Stimulated activated memory B cell treated with anti-CD40 and anti-IgM and Interleukin-4, amounts not matched to agents 10 μg/mL and 1 μg/mL and 100 μg/mL, for 72 hours (primary cell): ENCODE data around the gene RAPGEFL1.
"Not testable (repeated sequence)": the region's sequence is repeated elsewhere in the genome, so short reads cannot be mapped to it uniquely, and the experiment has no call there.

Experiments used
- ATAC-seq: fragments of 150-1000 bp; cut with Tn5 transposase; 2 replicates; pipeline ENCODE4 v1.10.0; 2021
- H3K27ac Mint-ChIP-seq: one replicate; pipeline ENCODE4 v1.8.0; 2022; ENCODE audit warnings: mild to moderate bottlenecking, mixed read lengths
- H3K27me3 Mint-ChIP-seq: one replicate; pipeline ENCODE4 v1.8.0; 2022; ENCODE audit warnings: mixed read lengths
- H3K36me3 Mint-ChIP-seq: one replicate; pipeline ENCODE4 v1.8.0; 2022; ENCODE audit warnings: mixed read lengths
- H3K4me1 Mint-ChIP-seq: one replicate; pipeline ENCODE4 v1.8.0; 2022; ENCODE audit warnings: mixed read lengths
- H3K4me3 Mint-ChIP-seq: one replicate; pipeline ENCODE4 v1.8.0; 2022; ENCODE audit warnings: mild to moderate bottlenecking, moderate library complexity, mixed read lengths
- H3K9me3 Mint-ChIP-seq: one replicate; pipeline ENCODE4 v1.8.0; 2022; ENCODE audit warnings: mixed read lengths

Gene RAPGEFL1

GRCh38 chr17:40177275-40177874, at the start of gene RAPGEFL1:
TSS of gene RAPGEFL1 (plus strand) at chr17:40177470. CDS start at chr17:40177862, 392 bp downstream.
- Mint-ChIP-seq H3K9me3 (no peaks in the 10 kb centered on the region), H3K4me1 (peaks cover 28% of the 10 kb centered on the region), H3K4me3 (peak within 1 kb of the TSS; percentile 53), H3K27ac (peak within 1 kb of the TSS; percentile 25), H3K27me3 (no peaks in the 10 kb centered on the region), H3K36me3 (peaks cover 34% of the 10 kb centered on the region)
- ATAC-seq, result peak; percentile 91

GRCh38 chr17:40129498-40129897, 47.8 kb upstream of the RAPGEFL1 start:
- peaks cover 62% of the 10 kb centered on the region for H3K36me3 Mint-ChIP-seq
- no peaks in the 10 kb centered on the region for H3K9me3 Mint-ChIP-seq
- peaks cover 15% of the 10 kb centered on the region for H3K4me1 Mint-ChIP-seq
- no peak for ATAC-seq
- no peaks in the 10 kb centered on the region for H3K27me3 Mint-ChIP-seq
- no peak overlapping the region for H3K4me3 Mint-ChIP-seq
- H3K27ac Mint-ChIP-seq, result no peak overlapping the region

GRCh38 chr17:40130352-40131042, 46.8 kb upstream of the RAPGEFL1 start:
- Mint-ChIP-seq H3K27ac (no peak overlapping the region), H3K36me3 (peaks cover 71% of the 10 kb centered on the region)

GRCh38 chr17:40134184-40134583, 43.1 kb upstream of the RAPGEFL1 start:
- Mint-ChIP-seq H3K27me3 (no peaks in the 10 kb centered on the region), H3K9me3 (no peaks in the 10 kb centered on the region), H3K4me1 (peaks cover 17% of the 10 kb centered on the region), H3K36me3 (peaks cover 65% of the 10 kb centered on the region), H3K4me3 (no peak overlapping the region), H3K27ac (peak overlapping the region; percentile 53)
- ATAC-seq, result no peak

More at GRCh38 chr17:40130352-40131042, 46.8 kb upstream of the RAPGEFL1 start:
- H3K27me3 Mint-ChIP-seq, result no peaks in the 10 kb centered on the region
- H3K4me1 Mint-ChIP-seq, result peaks cover 12% of the 10 kb centered on the region
- no peak overlapping the region for H3K4me3 Mint-ChIP-seq
- no peak for ATAC-seq
- H3K9me3 Mint-ChIP-seq, result no peaks in the 10 kb centered on the region

GRCh38 chr17:40135817-40136216, 41.5 kb upstream of the RAPGEFL1 start:
- Mint-ChIP-seq H3K4me1 (peaks cover 25% of the 10 kb centered on the region), H3K9me3 (no peaks in the 10 kb centered on the region), H3K4me3 (no peak overlapping the region), H3K27me3 (no peaks in the 10 kb centered on the region), H3K36me3 (peaks cover 59% of the 10 kb centered on the region), H3K27ac (peak overlapping the region; percentile 53)
- ATAC-seq, result no peak

GRCh38 chr17:40139566-40140058, 37.7 kb upstream of the RAPGEFL1 start:
- no peaks in the 10 kb centered on the region for H3K9me3 Mint-ChIP-seq
- ATAC-seq, result peak; percentile 40
- H3K4me3 Mint-ChIP-seq, result peak overlapping the region; percentile 91
- peaks cover 40% of the 10 kb centered on the region for H3K4me1 Mint-ChIP-seq
- H3K27me3 Mint-ChIP-seq, result no peaks in the 10 kb centered on the region
- peaks cover 32% of the 10 kb centered on the region for H3K36me3 Mint-ChIP-seq
- H3K27ac Mint-ChIP-seq, result peak overlapping the region; percentile 93

GRCh38 chr17:40143166-40143565, 34.1 kb upstream of the RAPGEFL1 start:
- not testable (repeated sequence) for ATAC-seq, H3K4me3 Mint-ChIP-seq, H3K9me3 Mint-ChIP-seq, H3K27ac Mint-ChIP-seq, H3K27me3 Mint-ChIP-seq
- peaks cover 45% of the 10 kb centered on the region for H3K4me1 Mint-ChIP-seq
- H3K36me3 Mint-ChIP-seq, result peaks cover 37% of the 10 kb centered on the region

GRCh38 chr17:40145476-40145875, 31.8 kb upstream of the RAPGEFL1 start:
- no peaks in the 10 kb centered on the region for H3K27me3 Mint-ChIP-seq
- H3K36me3 Mint-ChIP-seq, result peaks cover 60% of the 10 kb centered on the region
- peaks cover 54% of the 10 kb centered on the region for H3K4me1 Mint-ChIP-seq
- H3K27ac Mint-ChIP-seq, result peak overlapping the region; percentile 63
- no peaks in the 10 kb centered on the region for H3K9me3 Mint-ChIP-seq
- no peak for ATAC-seq
- no peak overlapping the region for H3K4me3 Mint-ChIP-seq

- Mint-ChIP-seq H3K27me3 (no peaks in the 10 kb centered on the region), H3K36me3 (peaks cover 68% of the 10 kb centered on the region), H3K4me3 (no peak overlapping the region), H3K4me1 (peaks cover 48% of the 10 kb centered on the region), H3K9me3 (no peaks in the 10 kb centered on the region), H3K27ac (peak overlapping the region; percentile 35)
- ATAC-seq, result no peak
Measured at GRCh38 chr17:40148527-40148926, 28.7 kb upstream of the RAPGEFL1 start.

GRCh38 chr17:40150276-40150675, 27.0 kb upstream of the RAPGEFL1 start:
- H3K27me3 Mint-ChIP-seq, result no peaks in the 10 kb centered on the region
- H3K4me3 Mint-ChIP-seq, result no peak overlapping the region
- H3K27ac Mint-ChIP-seq, result peak overlapping the region; percentile 35
- ATAC-seq, result no peak
- peaks cover 80% of the 10 kb centered on the region for H3K36me3 Mint-ChIP-seq
- no peaks in the 10 kb centered on the region for H3K9me3 Mint-ChIP-seq
- H3K4me1 Mint-ChIP-seq, result peaks cover 58% of the 10 kb centered on the region

GRCh38 chr17:40151414-40151963, 25.8 kb upstream of the RAPGEFL1 start:
- ATAC-seq, result no peak
- H3K9me3 Mint-ChIP-seq, result no peaks in the 10 kb centered on the region
- no peaks in the 10 kb centered on the region for H3K27me3 Mint-ChIP-seq
- peaks cover 61% of the 10 kb centered on the region for H3K4me1 Mint-ChIP-seq
- H3K36me3 Mint-ChIP-seq, result peaks cover 74% of the 10 kb centered on the region
- peak overlapping the region; percentile 55 for H3K27ac Mint-ChIP-seq
- no peak overlapping the region for H3K4me3 Mint-ChIP-seq

- Mint-ChIP-seq H3K4me1 (peaks cover 60% of the 10 kb centered on the region), H3K9me3 (no peaks in the 10 kb centered on the region), H3K4me3 (peak overlapping the region; percentile 47), H3K27me3 (no peaks in the 10 kb centered on the region), H3K27ac (peak overlapping the region; percentile 94), H3K36me3 (peaks cover 59% of the 10 kb centered on the region)
- no peak for ATAC-seq
Measured at GRCh38 chr17:40153603-40154236, 23.6 kb upstream of the RAPGEFL1 start.

- H3K27me3 Mint-ChIP-seq, result no peaks in the 10 kb centered on the region
- H3K9me3 Mint-ChIP-seq, result no peaks in the 10 kb centered on the region
- peak overlapping the region; percentile 20 for H3K27ac Mint-ChIP-seq
- no peak overlapping the region for H3K4me3 Mint-ChIP-seq
- peaks cover 38% of the 10 kb centered on the region for H3K4me1 Mint-ChIP-seq
- peaks cover 43% of the 10 kb centered on the region for H3K36me3 Mint-ChIP-seq
- no peak for ATAC-seq
Measured at GRCh38 chr17:40157973-40158372, 19.3 kb upstream of the RAPGEFL1 start.

GRCh38 chr17:40158438-40159013, 18.7 kb upstream of the RAPGEFL1 start:
- Mint-ChIP-seq H3K9me3 (no peaks in the 10 kb centered on the region), H3K4me1 (peaks cover 32% of the 10 kb centered on the region), H3K36me3 (peaks cover 42% of the 10 kb centered on the region), H3K27ac (no peak overlapping the region), H3K27me3 (no peaks in the 10 kb centered on the region), H3K4me3 (no peak overlapping the region)
- no peak for ATAC-seq

- Mint-ChIP-seq H3K9me3 (no peaks in the 10 kb centered on the region), H3K36me3 (peaks cover 44% of the 10 kb centered on the region), H3K4me1 (peaks cover 26% of the 10 kb centered on the region), H3K27ac (no peak overlapping the region), H3K4me3 (no peak overlapping the region), H3K27me3 (no peaks in the 10 kb centered on the region)
- ATAC-seq, result no peak
Measured at GRCh38 chr17:40159456-40159855, 17.8 kb upstream of the RAPGEFL1 start.
